NCI-H1417 (cell line): ENCODE data around the gene DYSF.
A peak's percentile ranks its signal among the peaks of the same experiment; 100 is the strongest.

Experiments
- DNase-seq, 3 experiments: peaks; one replicate each; lab custom pipeline; 2025; lab: John Stamatoyannopoulos, UW

DYSF gene

DNA sequence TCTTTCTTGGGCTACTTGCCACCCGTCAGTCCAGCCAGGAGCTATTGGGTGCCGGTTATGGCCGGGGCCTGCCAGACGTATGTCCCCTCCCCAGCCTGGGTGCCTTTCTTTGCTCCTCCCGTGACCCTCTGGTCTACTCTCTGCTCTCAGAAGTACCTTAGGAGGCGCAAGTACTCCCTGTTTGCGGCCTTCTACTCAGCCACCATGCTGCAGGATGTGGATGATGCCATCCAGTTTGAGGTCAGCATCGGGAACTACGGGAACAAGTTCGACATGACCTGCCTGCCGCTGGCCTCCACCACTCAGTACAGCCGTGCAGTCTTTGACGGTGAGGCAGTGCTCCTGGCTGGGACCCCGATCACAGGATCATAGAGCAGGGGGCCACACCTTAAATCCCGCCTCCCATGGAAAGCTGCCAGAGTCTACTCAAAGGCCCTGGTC lies 99.5 kb downstream of the DYSF start:
- DNase-seq: no peak

DNA sequence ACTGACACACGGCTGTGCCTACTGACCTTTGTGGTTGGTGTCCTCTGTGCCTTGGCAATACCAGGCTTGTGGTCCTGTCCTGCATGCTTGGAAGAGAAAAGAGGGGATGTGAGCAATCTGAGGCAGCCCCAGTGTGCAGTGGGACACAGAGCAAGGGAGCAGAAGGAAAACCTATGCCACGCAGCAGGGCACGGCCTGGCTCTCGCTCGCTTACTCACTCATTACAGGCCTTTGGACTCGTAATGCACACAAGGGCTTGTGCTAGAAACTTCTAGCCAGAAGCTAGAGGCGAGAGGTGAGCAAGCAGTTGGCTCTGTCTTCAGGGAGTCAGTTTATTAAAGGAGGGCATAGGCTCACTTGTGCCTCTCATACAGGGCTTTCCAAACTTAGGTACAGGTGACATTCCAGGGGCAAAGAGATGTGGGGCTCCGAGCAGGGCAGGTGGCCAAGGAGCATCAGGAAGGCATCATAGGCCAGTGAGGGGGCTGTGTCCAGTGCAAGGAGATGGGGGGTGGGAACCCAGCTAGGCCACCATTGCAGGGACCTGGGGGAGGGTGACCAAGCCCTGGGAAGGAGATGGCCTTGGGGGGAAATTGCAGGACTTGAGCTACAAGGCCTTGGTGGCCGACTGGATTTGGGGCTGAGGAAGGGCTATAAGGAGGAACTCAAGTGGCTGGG lies 100.8 kb downstream of the DYSF start:
- DNase-seq: no peak

DNA sequence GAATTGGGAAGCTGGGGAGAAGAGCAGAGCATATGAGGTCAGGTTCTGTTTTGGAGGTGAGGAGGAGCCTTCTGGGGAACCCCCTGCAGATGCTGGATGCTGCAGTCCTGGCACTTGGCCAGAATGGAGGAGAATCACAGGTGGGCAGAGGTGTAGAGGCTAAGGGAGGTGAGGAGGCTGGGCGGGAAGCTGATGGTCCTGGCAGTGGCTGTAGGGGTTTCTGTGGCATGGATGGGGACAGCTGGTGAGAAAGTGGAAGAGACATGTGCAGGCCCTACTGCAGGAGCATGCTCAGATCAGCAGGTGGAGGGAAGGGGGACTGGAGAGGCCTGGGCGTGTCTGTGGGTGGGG lies 101.3 kb downstream of the DYSF start:
- no peak for DNase-seq

DNA sequence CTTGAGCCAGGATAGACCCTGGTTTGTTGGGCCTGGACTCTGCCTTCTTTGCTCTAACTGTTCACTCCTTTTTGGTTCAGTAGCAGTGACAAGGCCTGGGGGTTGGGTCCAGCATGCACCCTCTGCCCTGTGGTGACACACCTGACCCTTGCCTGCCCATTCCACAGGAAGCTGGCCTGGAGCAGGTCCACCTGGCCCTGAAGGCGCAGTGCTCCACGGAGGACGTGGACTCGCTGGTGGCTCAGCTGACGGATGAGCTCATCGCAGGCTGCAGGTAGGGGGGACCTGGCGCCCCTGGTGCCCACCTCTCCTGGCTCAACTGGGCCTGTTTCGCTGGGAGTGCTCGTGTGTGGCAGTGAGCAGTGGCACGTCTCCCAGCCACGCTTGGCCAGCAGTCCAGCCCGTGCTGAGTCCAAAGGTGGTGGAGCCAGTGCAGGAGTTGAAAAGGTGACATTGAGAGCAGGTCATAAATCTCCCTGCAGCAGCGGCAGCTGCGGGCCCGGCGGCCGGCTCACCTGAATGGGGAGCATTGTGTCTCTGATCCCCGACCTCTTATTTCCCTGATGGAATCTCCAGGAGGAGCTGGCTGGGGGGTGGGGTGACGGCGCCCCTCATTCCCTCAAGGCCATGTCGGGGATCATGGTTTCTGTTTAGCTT lies 102.6 kb downstream of the DYSF start:
- no peak for DNase-seq

DNA sequence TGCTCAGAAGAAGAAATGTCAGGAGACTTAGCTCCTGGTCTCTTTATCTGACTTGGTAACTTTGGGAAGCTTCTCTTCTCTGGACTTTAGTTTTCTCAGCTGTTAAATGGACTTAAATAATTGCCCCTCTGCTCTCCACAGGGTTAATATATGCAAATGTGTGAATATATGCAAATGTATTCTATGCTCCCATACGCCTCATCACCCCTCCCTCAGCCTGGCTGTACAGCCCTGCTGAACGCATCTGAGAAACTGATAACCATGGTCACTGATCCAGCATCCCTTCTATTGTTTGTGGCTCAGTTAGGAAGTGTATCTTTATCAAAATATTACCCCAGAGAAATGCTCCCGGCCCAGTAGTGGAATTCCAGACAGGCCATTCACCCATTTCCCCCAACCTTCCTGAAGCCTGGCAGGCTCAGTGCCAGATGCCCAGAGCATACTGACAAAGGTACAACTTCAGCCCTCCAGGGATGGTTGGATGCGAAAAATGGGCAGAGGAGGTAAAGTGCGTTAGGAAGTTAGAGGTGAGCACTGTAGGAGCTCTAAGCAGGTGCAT lies 103.4 kb downstream of the DYSF start:
- no peak for DNase-seq

DNA sequence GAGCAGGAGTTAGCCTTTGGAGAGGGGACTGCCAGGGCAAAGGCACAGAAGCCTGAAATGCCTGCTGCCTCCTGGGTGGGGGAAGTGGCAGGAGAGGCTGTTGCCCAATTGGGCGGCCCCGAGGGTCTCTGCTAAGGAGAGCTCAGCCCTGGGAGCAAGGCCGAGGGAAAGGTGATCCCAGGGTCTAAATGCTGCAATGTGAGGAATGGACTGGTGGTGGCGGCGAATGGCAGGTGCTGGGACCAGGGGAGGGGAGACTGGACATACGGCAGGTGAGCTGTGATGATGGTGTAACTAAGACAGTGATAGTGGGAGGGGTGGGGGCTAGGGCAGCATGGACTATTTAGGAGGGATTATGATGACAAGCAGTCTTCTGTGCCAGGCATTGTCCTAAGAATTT lies 104.0 kb downstream of the DYSF start:
- DNase-seq: no peak

DNA sequence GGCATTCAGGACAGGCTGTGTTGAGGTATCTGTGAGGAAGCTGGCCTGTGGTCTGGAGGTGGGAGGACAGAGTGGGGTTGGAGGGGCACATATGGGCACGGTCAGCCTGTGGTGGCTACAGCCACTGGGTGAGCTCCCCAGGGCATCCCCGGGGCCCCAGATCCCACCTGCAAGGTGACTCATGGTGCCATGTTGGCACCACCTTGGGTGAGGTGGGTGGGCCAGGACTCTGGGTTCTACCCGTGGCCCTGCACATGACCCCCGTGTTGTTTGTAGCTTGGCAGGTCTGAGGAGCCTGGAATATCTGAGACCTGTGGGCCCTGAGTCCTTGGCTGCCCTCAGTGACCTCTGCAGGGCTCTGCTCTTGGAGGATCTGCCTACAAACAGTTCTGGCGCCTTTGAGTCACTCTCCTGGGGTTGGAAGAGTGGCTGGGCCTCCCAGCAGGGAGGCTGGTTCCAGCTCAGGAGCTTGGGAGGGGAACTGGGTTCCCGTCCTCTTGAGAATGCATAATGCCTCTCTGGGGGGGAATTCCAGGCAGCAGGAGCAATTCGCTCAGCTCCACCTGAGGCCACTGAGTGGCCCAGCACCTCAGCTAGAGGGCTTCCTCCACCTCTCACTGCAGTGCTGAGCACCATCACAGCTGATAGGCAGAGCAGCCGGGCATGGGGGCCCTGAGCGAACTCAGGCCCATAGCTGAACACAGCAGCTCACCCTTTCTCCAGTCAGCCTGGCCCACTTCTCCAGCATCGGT lies 105.1 kb downstream of the DYSF start:
- DNase-seq: no peak

DNA sequence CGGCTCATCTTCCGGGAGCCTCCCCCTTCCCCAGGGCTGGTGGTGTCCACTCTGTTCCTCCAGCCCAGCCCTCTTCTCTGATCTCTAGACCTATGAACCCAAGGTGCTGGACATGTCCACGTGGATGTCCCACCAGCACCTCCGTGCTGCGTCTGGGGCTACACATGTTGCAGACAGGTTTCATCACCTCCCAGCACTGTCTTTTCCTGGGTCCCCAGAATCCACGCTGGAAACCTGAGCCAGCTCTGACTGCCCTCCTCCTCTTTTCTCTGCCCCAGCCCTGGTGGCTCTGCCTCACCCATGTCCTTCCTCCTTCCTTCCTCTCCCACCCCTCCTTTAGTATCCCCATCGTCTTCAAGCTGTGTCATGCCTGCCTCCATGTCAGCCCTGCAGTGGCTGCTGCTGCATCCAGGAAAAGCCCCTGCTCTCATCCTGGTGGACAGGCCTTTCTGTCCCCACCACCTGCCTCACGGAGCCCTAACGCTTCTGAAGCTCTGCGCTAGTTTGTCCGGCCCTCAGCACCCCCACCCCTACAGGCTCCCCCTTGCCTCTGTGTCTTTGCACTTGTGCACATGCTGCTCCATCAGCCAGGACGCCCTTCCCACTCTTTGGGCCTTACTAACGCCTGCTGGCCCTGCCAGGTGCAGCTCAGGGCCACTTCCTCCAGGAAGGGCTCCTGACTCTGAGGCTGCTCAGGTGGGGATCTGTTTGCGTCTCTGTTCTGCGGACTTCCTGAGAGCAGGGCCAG lies 105.9 kb downstream of the DYSF start:
- DNase-seq: no peak

DNA sequence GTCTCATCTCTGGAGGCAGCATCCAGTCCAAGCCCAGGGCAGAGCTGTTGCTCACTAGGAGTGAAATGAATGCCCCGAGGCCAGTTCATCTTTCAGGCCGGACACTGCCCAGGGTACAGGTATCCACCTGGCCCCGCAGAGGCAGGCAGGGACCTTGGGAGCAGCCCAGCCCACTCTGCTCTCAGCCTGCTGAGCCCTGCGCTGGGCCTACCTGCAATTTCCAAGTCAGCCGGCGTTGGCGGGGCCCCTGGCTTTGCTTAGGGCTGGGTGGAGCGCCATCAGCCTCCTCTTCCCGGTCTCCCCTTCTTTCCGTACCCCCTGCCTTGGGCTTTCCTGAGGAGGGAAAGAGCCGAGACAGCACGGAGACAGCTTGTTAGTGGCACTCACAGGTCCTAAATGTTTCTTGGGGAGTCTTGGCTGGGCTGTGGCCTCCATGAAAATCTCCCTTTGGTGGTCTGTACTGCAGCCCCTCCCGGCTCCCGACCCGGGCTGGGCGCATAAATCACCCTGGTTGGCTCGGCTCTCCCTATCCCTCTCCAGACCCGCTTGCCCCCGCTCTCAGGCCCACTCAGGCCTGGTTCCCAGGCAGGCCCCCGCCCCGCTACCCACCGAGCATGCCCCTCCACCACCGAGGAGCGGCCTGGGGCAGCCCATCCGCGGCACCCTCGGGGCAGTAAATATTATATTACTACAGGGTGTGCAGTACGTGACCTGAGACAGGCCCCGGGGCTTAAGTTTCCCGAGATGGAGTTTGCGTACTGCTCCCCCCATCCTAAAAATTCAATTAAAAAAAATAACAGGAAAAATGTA lies 106.7 kb downstream of the DYSF start:
- no peak for DNase-seq

DNA sequence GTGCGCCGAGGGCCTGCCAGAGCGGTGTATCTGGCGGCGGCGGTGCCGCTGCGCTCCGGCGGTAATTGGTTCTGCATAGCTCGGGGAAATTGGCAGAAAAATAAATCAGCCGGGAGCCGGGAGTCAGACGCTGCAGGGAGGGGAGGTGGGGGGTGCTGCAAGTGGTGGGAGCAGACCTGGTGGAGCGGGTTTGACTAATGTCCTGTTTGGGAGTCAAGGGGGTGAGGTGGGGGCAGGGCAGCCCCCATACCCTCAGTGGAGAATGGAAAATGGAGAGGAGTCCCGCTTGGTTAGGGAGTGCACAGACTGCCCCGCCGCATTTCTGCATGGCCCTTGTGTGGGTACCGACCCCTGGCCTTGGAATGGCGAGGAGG lies 107.3 kb downstream of the DYSF start:
- peak in 2 of 3 experiments; percentile 20 to 53 for DNase-seq

DNA sequence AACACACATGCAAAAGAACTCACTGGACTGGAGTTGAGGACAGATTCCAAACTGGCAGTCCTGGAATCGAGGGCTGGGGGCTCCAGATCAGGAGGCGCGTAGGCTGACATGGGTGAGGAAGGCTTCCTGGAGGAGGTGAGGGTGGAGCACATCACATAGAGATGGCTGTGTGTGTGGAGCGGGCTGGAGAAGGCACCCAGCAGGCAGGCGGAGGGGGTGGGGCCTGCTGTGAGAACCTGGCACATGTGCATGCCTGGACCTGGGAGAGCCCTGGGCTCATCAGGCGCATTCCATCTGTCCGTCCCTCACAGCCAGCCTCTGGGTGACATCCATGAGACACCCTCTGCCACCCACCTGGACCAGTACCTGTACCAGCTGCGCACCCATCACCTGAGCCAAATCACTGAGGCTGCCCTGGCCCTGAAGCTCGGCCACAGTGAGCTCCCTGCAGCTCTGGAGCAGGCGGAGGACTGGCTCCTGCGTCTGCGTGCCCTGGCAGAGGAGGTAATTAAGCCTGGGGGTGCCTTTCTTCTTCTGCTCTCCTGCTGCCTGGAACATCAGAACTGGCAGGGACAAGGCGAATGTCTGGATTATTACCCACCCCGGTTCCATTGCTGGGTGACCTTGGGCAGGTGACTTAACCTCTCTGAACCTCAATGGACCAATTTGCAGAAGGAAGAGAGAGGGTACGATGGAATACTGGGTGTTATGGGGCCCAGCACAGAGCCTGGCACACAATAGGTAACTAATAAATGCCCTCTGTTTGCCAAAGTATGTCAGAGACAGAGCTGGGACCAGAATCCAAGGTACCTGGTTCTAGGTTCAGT lies 108.3 kb downstream of the DYSF start:
- DNase-seq: no peak

DNA sequence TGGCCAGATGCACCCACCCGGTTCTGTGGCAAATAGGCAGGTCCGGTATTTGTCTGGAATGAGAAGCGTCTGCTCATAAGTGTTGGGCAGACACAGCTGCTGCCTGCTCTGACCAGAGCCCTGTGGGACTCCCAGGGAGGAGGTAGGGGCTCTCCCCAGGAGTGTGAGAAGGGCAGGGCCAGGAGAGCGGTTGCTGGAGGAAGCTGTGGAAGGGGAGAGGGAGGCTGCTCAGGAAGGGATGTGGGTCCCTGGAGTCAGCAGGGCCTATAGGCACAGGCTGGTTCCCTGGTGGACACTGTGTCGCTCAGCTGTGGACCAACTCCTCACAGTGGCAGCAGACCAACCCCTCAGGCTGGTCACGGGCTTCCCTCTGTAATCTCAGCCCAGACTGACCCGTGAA lies 109.2 kb downstream of the DYSF start:
- DNase-seq: no peak

DNA sequence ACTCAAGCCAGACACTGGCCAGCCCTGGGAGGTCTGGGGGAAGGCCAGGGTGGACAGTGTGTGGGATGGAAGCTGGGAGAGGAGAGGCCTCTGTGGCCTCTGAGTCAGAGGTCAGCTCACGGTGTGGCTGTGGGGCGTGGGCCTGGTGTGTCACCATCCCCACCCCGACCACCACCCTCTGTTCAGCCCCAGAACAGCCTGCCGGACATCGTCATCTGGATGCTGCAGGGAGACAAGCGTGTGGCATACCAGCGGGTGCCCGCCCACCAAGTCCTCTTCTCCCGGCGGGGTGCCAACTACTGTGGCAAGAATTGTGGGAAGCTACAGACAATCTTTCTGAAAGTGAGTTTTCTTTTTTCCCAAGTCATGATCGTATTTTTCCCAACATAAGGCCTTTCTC lies 110.5 kb downstream of the DYSF start:
- DNase-seq: no peak

DNA sequence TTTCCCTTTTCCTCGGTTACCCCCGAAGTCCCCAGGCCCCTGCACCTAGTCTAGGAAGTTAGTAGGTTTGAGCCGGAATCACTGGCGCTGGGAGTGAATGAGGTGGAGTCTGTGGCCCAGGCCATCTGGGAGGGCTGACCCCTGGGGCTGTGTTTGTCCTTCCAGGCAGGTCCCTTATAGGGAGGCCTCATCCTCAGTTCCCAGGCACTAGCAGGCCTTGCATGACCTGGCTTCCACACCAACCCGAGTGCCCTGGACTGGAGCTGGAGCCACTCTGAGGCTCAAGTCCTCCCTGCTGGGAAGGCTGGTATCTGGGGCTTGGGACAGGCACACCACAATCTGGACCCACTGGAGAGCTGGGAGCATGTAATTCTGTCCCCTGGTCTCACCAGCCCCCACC lies 111.0 kb downstream of the DYSF start:
- DNase-seq: no peak

DNA sequence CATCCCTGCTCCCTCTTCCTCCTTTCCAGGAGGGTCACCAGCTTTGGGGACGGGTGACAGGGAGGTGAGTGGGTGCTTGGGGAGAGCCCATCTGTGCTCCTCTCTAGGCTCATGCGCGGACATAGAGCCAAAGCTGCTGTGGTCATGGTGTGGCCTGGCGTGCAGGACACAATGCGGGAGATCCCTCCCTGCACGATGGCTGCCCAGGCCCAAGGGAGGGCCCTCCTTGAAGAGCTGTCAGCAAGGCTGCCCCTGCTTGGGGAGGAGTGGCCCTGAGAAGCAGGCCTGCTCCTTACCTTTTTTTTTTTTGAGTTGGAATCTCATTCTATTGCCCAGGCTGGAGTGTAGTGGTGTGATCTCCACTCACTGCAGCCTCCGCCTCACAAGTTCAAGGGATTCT lies 111.4 kb downstream of the DYSF start:
- no peak for DNase-seq

DNA sequence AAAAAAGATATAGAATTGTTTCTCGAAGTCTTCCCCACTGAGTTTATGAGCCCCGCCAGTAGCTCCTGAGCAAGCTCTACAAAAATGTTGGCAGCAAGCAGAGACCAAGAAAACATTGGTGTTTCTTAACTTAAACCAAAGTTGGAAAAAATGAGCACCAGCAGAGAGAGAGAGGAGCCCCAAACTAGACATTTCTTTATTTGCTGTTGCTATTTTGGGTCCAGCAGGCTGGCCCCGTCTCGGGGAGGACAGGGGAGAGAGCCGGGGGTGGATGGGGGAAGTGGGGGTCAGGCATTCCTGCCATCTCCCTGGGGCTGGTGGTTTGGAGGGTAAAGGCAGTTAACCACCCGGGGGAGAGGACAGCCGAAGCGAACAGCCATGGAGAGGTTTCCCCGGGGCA lies 113.0 kb downstream of the DYSF start:
- DNase-seq: no peak

DNA sequence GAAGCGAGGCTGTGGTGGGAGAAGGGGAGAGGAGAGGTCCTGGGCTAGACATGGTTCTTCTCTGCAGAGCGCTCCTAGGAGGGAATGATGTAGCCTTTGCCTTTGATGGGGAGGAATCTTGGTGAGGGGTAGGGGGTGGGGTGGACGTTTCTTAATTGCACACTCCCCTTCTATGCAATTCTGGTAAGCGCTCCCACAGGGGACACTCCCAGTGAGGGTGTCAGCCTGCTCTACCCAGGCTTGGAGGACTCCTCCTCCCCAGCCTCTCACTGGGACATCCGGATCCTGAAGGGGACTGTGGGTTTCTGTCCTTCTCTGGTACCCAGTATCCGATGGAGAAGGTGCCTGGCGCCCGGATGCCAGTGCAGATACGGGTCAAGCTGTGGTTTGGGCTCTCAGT lies 114.3 kb downstream of the DYSF start:
- no peak for DNase-seq

DNA sequence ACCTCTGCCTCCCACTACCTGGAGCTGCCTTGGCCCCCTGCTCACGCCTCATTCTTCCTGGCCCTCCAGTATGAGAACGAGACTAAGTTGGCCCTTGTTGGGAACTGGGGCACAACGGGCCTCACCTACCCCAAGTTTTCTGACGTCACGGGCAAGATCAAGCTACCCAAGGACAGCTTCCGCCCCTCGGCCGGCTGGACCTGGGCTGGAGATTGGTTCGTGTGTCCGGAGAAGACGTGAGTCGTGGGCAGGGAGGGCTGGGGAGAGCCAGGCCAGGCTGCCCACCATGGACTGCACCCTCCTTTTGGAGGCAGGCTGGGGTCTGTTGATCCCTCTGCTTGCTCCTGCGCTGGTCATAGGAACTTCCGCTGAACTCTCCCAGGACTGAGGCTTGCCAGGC lies 114.7 kb downstream of the DYSF start:
- DNase-seq: no peak

DNA sequence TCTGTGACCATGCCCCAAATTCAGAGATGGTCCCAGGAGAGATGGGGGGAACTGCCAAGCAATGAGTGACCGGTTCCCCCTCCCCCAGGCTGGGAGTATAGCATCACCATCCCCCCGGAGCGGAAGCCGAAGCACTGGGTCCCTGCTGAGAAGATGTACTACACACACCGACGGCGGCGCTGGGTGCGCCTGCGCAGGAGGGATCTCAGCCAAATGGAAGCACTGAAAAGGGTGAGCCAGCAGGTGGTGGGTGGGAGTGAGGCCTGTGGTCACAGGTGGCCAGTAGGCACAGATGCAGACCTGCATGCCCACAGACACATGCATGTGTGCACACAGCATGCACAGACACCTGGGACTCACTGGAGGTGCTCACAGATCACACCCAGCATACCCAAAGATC lies 117.2 kb downstream of the DYSF start:
- DNase-seq: no peak

DNA sequence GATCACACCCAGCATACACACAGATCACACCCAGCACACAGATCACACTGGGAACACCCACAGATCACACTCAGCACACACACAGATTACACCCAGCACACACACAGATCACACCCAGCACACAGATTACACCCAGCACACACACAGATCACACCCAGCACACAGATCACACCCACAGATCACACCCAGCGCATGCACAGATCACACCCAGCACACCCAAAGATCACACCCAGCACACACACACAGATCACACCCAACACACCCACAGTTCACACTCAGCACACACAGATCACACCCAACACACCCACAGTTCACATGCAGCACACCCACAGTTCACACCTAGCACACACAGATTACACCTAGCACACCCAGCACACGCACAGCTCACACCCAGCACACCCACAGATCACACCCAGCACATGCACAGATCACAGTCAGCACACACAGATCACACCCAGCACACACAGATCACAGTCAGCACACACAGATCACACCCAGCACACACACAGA lies 117.6 kb downstream of the DYSF start:
- DNase-seq: no peak
